ENCODE measurements around the gene DNAAF8.

Gene DNAAF8

DNA sequence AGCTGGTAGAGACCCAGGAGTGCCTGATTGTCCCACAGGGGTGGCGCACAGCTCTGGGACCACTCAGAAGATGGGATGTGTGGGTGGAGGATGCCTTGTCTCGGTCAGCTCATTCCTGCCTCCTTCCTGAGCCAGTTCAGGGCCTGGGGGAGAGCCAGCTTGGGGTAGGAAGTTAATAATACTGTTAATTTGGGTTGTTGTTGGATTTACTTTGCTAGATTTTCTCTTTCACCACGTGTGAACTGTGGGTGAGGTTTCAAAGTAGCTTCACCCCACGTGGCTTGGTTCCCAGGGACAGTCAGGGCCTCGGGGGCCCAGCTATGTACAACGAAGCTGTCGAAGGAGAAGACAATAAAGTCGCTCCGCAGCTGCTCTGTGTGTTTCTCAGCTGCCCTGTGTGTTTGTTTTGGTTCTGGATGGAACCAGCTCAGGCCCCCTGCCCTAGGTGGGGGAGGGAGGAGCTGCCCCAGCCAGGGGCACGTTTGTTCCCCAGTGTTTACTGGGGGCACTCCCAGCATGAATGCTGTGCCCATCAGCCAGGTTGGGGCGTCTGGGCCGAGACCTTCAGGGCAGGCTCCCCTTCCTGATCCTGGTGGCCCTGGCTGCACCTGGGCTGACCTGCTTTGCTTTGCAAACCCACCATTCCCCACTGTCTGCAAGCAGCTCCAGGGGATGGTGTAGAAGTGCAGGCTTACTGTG, 38.7 kb upstream of the DNAAF8 start:
- DNase-seq = no peak

DNA sequence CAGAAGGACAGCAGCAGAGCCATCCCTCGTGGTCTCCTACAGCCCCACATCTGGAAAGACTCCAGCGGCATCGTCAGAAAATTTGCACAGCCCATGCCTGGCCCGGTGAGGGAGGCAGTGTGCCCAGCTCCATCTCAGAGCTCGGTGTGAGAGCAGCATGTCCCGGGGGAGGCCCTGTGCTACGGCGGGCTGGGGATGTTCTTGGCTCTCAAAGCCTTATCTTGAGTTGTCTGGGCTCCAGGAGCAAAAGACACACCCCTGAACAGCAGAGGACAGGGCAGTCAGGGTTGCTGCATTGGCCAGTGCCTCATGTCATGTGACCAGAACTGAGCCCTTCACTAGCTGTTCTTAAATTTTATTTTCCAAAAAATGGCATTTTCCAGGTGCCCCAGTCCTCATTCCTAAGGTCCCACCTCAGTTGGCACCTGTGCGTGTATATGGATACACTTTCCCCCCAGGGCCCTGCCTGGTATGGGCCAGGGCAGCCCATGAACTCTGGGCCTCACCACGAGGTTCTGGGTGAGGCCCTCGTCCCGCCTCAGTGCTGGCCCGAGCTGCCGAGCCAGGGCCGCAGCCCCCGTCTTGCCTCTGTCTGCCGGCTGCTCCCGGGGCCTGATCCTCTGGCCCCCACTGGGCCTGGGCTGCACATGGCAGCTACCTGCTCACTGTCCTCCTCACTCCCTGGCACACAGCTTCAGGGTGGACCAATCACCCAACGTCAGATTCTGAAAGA, 38.0 kb upstream of the DNAAF8 start:
- DNase-seq = no peak

DNA sequence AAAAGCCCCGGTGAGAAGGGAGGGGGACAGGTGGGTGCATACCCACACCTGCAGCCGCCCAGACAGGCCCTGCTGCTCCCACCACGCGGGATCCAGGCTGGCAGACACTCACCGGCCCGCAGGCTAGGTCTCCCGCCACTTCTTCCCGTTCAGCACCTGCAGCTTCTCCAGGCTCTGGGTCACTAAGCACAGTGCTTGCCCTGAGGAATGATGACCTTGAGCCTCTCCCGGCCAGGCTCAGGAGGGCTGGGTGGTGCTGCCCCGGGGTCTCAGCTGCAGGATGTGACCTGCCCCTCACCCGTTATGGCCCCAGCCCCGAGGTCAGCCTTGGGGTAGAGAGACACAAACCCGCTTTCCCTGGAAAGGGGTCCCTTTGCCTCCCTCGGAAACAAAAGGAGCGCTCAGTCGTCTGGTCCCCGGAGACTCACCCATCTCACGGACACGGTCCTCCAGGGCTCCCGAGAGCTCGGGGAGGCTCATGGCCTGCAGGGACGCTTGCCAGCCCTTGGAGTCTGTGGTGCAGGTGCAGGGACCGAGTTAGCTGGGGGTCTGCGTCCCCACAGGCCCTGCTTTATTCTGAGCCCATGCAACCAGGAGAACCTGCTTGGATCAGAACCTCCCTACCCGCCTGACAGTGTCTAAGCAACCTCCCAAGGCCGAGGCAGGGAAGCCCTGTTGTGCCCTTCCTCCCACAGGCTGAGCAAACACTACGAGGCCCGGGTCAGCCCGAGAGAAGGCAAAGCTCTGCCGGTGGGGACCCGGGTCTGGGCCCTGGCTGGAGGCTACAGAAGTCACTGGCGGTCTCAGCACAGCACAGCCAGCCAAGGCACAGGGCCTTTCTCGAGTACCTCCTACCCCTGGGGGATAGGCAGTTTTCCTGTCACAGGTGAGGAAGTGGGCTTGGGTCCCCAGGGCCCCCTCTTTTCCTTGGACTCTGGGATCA, 37.2 kb upstream of the DNAAF8 start:
- DNase-seq = no peak

DNA sequence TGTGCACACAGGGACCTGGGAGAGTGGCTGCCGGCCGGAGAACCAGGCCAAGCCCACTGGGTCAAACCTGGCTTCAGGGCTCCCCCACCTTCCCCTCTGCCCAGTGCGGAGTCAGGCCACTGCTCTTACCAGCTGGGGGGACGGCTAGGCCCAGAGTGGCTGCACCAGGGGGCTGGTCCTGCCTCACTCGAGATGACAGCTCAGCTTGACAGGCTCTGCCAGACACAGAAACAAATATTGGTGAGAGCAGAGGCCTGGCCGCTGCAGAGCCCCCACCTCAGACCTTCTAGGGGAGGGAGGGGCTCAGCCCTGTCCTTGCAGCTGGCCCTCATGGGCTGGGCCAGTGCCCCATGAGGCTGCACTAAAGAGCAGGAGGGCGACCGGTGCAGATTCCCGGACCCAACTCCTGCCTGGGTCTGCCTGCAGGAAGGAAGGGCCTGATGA, 36.5 kb upstream of the DNAAF8 start:
- no peak for DNase-seq

DNA sequence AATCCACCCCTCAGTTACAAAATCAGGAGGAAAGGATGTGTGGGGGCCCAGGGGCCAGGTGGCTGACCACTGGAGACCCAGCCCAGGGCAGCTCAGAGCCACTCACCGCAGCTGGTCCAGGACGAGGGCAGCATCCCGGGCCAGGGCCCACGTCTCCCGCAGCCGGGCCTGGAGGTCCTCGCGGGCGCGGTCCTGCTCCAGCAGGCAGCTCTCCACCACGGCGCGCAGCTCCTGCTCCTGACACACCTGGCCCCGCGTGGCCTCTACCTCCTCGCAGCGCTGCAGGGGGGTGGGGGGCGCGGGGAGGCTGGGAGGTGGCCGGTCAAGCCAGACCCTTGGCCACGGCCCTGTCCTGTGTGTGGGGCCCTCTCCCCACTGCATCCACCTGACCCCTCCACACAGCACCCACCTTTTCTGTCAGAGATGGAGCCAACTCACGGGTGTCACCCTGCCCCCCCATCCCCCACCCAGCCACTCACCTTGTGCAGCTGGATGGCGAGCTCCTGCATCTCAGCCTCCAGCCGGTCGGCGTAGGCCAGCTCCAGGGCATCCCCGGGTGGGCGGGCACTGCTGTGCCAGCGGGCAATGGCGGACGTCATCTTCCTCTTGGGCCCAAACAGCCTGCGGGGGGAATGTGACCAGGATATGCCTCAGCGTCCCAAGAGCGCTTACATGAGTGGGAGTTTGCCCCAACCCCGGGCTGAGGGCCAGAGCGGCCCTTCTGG, 35.9 kb upstream of the DNAAF8 start:
- no peak for DNase-seq

DNA sequence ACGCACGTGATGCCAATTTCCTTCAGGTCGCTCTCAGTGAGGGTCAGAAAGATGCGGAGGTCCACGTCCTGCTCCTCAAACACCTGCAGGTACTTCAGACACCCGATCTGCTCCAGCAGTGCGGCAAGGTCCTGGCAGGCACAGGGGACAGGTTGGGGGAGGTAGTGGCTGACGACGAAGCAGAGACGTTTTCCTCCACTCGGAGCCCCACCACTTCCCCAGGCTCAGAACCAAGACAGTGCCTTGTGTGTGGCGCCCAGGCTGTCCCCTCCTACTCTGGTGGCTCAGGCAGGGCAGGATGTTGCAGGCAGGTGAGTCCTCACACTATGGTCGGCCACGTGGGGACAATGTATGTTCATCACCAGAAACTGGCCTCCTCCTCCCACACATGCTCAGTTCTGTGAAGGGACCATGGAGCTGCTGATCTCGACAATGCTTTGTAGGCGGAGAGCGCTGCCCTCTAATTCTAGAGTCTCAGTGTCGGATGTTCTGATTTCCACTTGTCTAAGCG, 35.2 kb upstream of the DNAAF8 start:
- DNase-seq = no peak

DNA sequence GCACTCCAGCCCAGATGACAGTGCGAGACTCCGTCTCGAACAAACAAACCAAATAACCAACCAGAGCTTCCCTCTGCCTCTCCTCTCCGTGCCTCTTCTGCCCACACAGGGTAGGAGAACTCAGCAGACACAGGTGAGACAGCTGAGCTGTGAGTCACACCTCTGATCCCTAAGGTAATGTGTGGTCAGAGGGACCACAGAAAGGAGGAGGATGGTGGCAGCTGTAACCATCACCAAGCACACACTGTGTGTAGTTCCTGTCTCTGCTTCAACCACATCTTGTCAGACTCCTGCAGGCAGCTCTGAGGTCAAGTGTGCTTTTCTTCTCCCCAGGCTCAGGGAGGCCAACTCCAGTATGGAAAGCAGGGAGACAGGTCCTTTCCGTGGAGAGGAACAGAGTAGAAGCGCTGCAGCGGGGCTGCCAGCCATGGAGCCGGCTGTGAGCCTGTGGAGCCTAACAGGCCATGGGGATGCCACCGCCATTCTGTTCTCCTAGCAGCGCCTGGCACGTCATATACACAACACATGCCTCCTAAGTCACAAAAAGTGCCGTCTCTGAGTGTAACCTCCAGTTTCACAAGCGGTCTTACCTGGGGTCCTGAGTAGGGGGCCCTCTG, 33.8 kb upstream of the DNAAF8 start:
- no peak for DNase-seq

DNA sequence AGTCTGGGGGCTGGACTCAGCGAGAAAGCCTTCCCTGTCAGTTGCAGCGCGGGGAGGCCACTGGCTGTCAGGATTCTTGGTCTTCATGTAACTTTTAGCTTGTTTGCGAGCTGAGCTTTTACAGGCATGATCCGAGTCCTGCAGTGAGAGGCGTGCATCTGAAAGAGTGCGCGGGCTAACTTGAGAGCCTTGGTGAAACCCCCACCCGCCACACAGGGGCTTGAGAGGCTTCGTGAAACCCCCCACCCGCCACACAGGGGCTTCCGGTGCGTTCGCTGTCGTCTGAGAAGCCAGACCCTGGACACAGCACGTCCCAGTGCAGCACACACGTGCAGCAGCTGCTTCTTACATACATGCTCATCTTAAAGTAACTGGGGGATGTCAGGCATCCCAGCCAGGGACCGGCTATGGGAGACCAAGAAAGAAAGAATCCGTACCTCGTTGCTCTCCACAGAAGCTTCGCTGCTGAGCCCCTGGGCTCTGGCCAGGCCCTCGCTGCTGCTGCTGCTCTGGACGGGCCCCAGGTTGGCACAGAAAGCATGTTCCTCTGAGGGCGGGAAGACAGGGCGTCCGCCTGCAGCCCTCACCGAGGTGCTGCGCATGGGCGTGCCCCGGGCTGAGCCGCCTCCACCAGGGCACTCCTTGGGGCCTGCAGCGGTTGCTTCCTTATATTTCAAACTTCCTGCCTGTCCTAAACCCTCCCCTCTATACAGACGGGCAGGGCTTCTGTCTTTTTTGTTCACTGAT, 33.2 kb upstream of the DNAAF8 start:
- no peak for DNase-seq

DNA sequence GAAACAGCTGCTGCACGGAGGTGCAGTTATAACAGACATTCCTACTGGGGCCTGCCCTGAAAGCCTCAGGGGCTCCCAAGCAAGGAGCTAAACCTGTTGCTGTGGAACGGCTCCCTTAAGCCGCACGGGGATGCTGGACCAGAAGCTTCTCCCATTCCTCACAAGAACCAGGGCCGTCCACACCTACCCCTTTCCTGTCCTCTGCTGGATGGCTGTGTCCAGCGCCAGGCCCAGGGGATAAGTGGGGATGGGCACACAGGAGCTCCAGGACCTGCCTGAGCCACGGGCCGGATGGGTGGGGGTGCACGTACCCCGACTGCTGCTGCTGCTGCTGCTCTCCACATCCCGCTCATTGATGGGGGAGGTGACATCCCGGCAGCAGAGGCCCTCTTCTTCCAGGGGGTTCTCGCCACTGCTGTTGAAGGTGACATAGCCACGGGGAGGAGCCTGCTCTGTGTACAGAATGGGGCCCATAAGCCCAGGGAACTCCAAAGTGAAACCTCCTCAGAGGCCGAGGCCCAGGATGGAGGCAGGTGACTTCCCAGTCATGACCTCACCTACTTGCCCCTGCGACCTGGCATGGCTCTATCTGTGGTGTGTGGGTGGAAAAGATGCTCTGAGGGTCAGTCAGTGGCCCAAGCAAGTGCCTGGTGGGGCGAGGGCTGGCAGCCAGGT, 32.4 kb upstream of the DNAAF8 start:
- no peak for DNase-seq

DNA sequence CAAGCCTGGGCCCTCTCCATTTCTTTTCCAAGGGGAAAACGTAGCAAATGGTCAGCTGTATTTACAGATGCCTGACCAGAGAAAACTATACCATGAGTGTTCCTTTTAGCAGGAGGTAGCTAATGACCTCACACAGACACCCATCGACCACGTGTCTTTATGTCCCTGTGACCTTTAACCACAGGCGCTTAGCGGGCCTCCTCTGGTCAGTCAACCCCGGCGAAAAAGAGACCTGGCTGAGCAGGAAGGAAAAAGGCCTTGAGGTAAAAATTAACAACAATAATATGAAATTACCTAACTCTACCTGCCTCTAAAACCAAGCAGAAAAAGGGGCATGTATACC, 31.9 kb upstream of the DNAAF8 start:
- no peak for DNase-seq

DNA sequence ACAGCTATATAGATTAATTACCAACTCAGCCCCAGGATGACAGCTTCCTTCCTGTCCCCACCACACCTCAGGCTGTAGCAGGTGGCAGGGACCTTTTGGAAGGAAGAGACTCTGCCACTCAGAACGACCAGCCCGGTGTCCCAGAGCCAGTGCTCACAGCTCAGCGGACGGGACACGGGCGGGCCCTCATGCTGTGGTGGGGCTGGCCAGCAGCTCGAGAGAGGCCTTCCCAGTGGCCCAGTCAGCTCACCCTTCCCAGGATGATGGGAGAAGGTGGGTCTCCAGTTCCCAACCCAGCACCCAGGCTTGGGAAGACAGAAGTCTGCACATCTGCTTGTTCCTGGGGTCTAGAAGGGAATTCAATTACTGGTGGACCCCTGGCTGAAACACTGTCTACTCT, 30.4 kb upstream of the DNAAF8 start:
- no peak for DNase-seq

DNA sequence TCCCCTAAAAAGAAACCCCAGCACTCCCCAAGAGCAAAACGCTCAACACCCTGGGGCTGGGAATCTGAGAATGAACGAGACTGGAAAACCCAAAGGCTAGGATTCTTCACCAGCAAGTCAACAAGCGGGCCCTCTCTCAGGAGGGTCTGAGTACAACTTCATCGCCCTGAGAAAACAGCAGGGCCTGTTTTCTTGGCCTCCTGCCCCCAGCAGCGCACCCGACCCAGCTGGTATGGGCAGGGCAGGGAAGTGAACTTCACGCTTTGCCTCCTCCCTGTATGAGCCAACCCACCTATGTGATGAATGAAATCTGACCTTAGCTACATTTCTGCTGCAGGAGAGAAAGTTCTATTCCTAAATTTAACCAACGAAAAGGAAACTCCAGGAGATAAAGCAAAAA, 29.8 kb upstream of the DNAAF8 start:
- no peak for DNase-seq

DNA sequence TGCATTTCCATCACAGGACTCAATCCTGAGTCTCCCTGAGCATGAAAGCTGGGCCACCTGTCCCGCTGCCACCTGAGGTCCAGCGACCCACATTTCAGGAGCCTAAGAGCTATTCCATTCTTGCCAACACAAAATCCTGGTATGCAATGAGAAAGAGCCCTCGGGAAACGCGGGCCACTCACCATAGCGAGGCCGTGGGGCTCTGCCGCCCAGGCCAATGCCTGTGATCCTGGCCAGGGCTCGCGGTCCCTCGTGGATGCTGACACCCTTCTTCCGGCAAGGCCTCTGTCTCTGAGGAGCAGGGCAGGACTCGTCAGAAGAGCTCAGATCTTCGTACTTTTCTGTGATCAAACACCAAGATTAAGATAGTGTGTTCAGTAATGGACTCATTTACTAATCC, 29.4 kb upstream of the DNAAF8 start:
- no peak for DNase-seq

DNA sequence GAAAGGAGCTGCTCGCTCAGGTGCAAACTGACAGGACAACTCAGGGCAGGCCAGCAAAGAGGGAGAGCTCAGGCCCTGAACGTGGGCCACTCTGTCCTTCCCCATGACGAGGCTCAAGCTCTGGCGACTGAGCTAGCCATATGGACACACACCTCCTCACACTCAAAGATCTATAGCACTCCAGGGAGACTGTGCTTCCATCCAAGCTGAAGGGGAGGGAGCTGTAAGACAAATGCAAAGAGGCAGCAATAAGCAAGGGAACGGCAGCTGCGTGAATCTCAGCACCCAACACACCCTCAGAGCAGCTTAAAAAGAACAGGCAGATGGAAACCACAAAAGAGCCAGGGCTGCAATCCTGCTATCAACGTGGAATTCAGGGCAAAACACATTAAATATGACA, 27.5 kb upstream of the DNAAF8 start:
- DNase-seq = no peak

DNA sequence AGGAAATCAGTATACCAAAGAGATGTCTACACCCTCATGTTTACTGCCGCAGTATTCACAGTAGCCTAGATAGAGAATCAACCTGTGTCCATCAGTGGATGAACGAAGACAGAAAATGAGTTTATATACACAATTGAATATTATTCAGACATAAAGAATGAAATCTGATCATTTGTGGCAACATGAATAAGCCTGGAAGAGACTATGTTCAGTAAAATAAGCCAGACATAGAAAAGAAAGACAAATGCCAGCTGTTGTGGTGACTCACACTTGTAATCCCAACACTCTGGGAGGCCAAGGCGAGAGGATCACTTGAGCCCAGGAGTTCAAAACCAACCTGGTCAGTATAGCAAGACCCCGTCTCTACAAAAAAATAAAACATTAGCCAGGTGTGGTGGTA, 24.9 kb upstream of the DNAAF8 start:
- no peak for DNase-seq

DNA sequence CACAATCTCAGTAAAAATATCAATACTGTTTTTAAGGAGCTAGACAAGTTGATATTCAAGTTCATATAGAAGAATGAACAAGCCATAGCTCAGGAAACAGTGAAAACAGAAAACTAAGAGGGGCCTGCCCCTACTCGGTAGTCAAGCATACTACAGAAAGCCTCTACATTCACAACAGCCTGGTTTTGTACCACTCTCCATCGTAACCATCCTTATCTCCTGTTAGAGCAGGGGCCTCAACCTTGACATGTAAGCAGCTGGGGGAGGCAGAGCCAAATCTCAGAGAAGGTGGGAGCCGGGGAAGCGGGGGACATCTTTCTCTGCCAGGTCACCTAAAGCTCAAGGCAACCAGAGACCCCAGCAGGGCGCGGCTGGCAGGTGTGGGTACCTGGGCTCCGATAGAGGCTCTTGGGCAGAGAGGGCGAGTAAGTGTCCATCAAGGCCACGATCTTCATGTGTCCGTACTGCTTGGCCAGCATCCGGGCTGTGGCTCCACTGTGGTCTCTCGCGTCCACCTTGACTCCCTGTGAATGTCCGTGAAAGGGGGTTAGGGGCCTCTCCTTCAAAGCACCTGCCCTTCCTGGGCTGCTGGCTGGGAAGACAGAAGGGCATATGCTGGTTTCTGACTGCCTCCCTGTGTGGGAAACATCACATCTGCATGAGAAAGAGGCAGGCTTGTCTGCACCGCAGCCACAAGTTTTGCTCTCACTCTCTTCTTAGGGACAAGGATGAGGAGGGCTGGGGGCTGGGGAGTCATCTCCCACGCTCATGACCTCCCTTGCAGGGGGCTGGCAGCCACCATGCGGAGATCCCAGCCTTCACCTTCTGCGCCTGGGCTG, 20.5 kb upstream of the DNAAF8 start:
- no peak for DNase-seq

DNA sequence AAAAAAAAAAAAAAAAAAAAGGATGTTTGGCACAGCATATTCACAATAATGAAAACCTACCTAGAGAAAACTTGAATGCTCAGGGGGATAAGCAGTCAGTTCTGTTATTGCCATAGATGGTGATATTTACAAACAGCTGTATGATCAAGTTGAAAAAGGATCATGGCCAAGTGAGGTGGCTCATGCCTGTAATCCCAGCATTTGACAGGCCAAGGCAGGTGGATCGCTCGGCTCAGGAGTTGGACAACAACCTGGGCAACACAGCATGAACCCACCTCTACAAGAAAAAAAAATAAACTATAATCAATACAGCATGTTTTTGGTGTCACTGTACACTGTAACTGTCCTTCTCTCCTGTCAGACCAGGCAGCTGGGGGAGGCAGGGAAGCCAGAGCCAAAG, 19.3 kb upstream of the DNAAF8 start:
- no peak for DNase-seq

DNA sequence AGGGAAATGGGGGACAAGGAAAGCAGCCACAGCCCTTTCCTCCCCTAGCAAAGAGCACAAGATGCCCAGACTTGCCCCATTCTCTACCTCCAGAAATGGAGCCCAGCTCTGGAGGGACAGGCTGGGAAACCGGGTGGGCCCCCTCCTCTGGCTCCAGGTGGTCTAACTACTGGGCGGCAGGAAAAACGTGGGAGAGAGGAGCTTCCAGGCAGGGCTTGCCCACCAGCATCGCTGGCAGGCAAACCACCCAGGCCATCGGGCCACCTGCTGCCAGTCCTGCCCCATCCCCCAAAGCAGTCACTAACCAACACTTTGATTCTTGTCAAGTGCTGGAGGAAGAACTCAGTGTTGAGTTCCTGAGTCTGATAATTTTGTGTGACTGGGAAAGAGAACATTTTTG, 15.9 kb upstream of the DNAAF8 start:
- no peak for DNase-seq

DNA sequence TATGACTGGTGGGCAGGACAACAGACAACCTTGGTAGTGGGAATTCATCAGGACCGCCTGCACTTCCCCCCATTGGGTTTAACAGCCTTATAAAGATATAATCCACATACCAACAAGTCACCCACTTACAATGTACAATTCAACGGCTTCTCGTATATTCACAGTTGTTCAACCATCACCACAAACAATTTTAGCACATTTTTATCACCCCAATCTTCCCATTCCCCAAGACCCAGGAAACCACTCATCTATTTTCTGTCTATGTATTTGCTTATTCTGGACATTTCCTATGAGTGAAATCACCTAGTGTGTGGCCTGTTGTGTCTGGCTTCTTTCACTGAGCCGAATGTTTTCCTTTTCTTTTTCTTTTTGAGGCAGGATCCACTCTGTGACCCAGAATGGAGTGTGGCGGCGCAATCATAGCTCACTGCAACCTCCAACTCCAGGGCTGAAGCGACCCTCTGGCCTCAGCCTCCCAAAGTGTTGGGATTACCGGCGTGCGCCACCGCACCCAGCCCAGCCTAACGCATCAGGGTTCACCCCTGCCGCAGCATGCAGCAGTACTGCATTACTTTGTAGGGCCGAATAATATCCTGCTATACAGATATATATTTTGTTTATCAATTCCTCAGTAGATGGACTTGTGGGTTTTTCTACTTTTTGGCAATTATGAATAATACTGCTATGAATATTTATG, 11.1 kb upstream of the DNAAF8 start:
- DNase-seq = no peak
